Neural cell (in vitro differentiated cells): ENCODE measurements around the gene TNC. TPM values are rescaled to one million over a fixed set of nuclear protein-coding genes. Genes with fewer than 3 reads are reported as not detected.

ENCODE experiments used
- H2AFZ ChIP-seq: fragments of 200-600, 300-800 bp; sonication (generic), shearing (Covaris generic); 2 replicates; pipeline ENCODE4 v1.6.0; 2014; ENCODE audit warnings: low read depth, mild to moderate bottlenecking, antibody characterized with exemption, low read length, moderate library complexity
- H3F3A ChIP-seq: fragments of 200-600 bp; shearing (Covaris generic); 2 replicates; pipeline ENCODE4 v1.6.1; 2016; ENCODE audit warnings: mild to moderate bottlenecking, moderate library complexity, mixed read lengths, antibody characterized with exemption, low read length; ENCODE audit not compliant: insufficient read depth, poor library complexity, severe bottlenecking
- H3K27ac ChIP-seq: fragments of 200-600, 300-800 bp; sonication (generic), shearing (Covaris generic); 2 replicates; pipeline ENCODE4 v1.5.1; 2014; ENCODE audit warnings: mild to moderate bottlenecking, low read length, moderate library complexity
- H3K27me3 ChIP-seq: fragments of 300-800, 200-600 bp; sonication (generic), shearing (Covaris generic); 2 replicates; pipeline ENCODE4 v1.6.0; 2014; ENCODE audit warnings: mild to moderate bottlenecking, low read depth, low read length, moderate library complexity; ENCODE audit not compliant: insufficient read depth
- H3K36me3 ChIP-seq: fragments of 300-800, 200-600 bp; sonication (generic), shearing (Covaris generic); 2 replicates; pipeline ENCODE4 v1.5.1; 2014; ENCODE audit warnings: mild to moderate bottlenecking, antibody characterized with exemption, low read length, moderate library complexity; ENCODE audit not compliant: insufficient read depth
- H3K4me2 ChIP-seq: fragments of 300-800, 200-600 bp; sonication (generic), shearing (Covaris generic); 2 replicates; pipeline ENCODE4 v1.6.0; 2014; ENCODE audit warnings: mild to moderate bottlenecking, low read length
- H3K4me3 ChIP-seq: fragments of 300-800, 200-600 bp; sonication (generic), shearing (Covaris generic); 2 replicates; pipeline ENCODE4 v1.5.1; 2014; ENCODE audit warnings: mild to moderate bottlenecking, low read length, moderate library complexity
- H3K79me2 ChIP-seq: fragments of 200-600 bp; shearing (Covaris generic); replicated peaks from 2 replicates; pipeline ENCODE4 v1.6.0; 2014; ENCODE audit warnings: mild to moderate bottlenecking, low read length, moderate library complexity; ENCODE audit not compliant: insufficient read depth
- H3K9ac ChIP-seq: fragments of 300-800, 200-600 bp; sonication (generic), shearing (Covaris generic); 2 replicates; pipeline ENCODE4 v1.6.1; 2016; ENCODE audit warnings: mild to moderate bottlenecking, low read length, mixed read lengths
- H3K9me2 ChIP-seq: fragments of 200-600 bp; shearing (Covaris generic); 2 replicates; pipeline ENCODE4 v1.6.1; 2016; ENCODE audit warnings: mild to moderate bottlenecking, low read length, mixed read lengths; ENCODE audit not compliant: insufficient read depth
- H3K9me3 ChIP-seq: fragments of 200-600, 300-800 bp; sonication (generic), shearing (Covaris generic); 2 replicates; pipeline ENCODE4 v1.6.1; 2016; ENCODE audit warnings: mild to moderate bottlenecking, mixed run types, low read length, moderate library complexity, mixed read lengths
- H4K20me1 ChIP-seq: fragments of 200-600 bp; shearing (Covaris generic); 2 replicates; pipeline ENCODE4 v1.6.1; 2016; ENCODE audit warnings: mild to moderate bottlenecking, mixed run types; ENCODE audit not compliant: insufficient read depth
- CTCF ChIP-seq: fragments of 450-650 bp; IDR thresholded peaks from 2 replicates; pipeline ENCODE4 v1.5.1; 2014; ENCODE audit warnings: antibody characterized with exemption, mild to moderate bottlenecking, moderate library complexity; ENCODE audit not compliant: poor library complexity, severe bottlenecking
- EP300 ChIP-seq: fragments of 450-650 bp; conservative IDR thresholded peaks from 2 replicates; pipeline ENCODE4 v1.6.1; 2014; ENCODE audit warnings: antibody characterized with exemption, mild to moderate bottlenecking, moderate library complexity; ENCODE audit not compliant: poor library complexity, severe bottlenecking
- EZH2 ChIP-seq: fragments of 200-600, 300-800 bp; shearing (Covaris generic), sonication (generic); IDR thresholded peaks from 2 replicates; pipeline ENCODE4 v1.6.1; 2014; ENCODE audit warnings: antibody characterized with exemption, low read length, borderline replicate concordance, mild to moderate bottlenecking; ENCODE audit not compliant: insufficient read depth, poor library complexity, severe bottlenecking
- MXI1 ChIP-seq: fragments of 450-650 bp; conservative IDR thresholded peaks from 2 replicates; pipeline ENCODE4 v1.6.1; 2014; ENCODE audit warnings: antibody characterized with exemption, mild to moderate bottlenecking; ENCODE audit not compliant: poor library complexity, severe bottlenecking
- POLR2AphosphoS5 ChIP-seq: IDR thresholded peaks from 2 replicates; pipeline ENCODE4 v1.6.1; 2012
- RAD21 ChIP-seq: fragments of 450-650 bp; conservative IDR thresholded peaks from 2 replicates; pipeline ENCODE4 v1.6.1; 2014; ENCODE audit warnings: antibody characterized with exemption, mild to moderate bottlenecking, moderate library complexity
- REST ChIP-seq: IDR thresholded peaks from 2 replicates; pipeline ENCODE4 v1.6.1; 2012; ENCODE audit warnings: borderline replicate concordance
- SMC3 ChIP-seq: fragments of 450-650 bp; conservative IDR thresholded peaks from 2 replicates; pipeline ENCODE4 v1.6.1; 2014; ENCODE audit warnings: antibody characterized with exemption, mild to moderate bottlenecking, moderate library complexity; ENCODE audit not compliant: poor library complexity
- TAF1 ChIP-seq: IDR thresholded peaks from 2 replicates; pipeline ENCODE4 v1.6.1; 2012; ENCODE audit warnings: low read depth
- polyA plus RNA-seq: library from polyadenylated mRNA; depleted of rRNA; stranded (reverse); fragments of >200 nt; gene quantifications from 2 replicates; pipeline ENCODE4 v1.2.3, GENCODE V29; 2014

TNC gene
- polyA plus RNA-seq, 1 donor from 2014 or later = 2.1 TPM

GRCh38 chr9:115134941-115135340 lies 17.0 kb upstream of the TNC start:
- no peak overlapping the region for H3K27ac ChIP-seq
- no peak overlapping the region for H3K9ac ChIP-seq
- no peaks in the 10 kb centered on the region for H3K27me3 ChIP-seq
- no peaks in the 10 kb centered on the region for H3K79me2 ChIP-seq
- no peak overlapping the region for H3K4me3 ChIP-seq
- no peaks in the 10 kb centered on the region for H4K20me1 ChIP-seq
- no peaks in the 10 kb centered on the region for H3K9me3 ChIP-seq
- TF ChIP-seq REST = no peak
- TF ChIP-seq SMC3 = no peak
- no peak for TF ChIP-seq EP300
- TF ChIP-seq MXI1 = no peak
- TF ChIP-seq TAF1 = no peak
- no peak for TF ChIP-seq EZH2
- no peak for TF ChIP-seq CTCF
- TF ChIP-seq POLR2AphosphoS5 = no peak
- TF ChIP-seq RAD21 = no peak
- H3K9me2 ChIP-seq = no peaks in the 10 kb centered on the region
- no peaks in the 10 kb centered on the region for H3F3A ChIP-seq
- no peak overlapping the region for H2AFZ ChIP-seq
- no peak overlapping the region for H3K4me2 ChIP-seq
- H3K36me3 ChIP-seq = no peaks in the 10 kb centered on the region

- H3K9me3 ChIP-seq = no peaks in the 10 kb centered on the region
- H3F3A ChIP-seq = no peaks in the 10 kb centered on the region
- no peak overlapping the region for H3K4me2 ChIP-seq
- no peak overlapping the region for H3K4me3 ChIP-seq
- H3K9me2 ChIP-seq = no peaks in the 10 kb centered on the region
- no peaks in the 10 kb centered on the region for H3K79me2 ChIP-seq
- no peak overlapping the region for H3K9ac ChIP-seq
- no peaks in the 10 kb centered on the region for H3K36me3 ChIP-seq
- no peak overlapping the region for H3K27ac ChIP-seq
- H4K20me1 ChIP-seq = no peaks in the 10 kb centered on the region
- no peak for TF ChIP-seq POLR2AphosphoS5
- no peak for TF ChIP-seq MXI1
- TF ChIP-seq EZH2 = no peak
- no peak for TF ChIP-seq REST
- TF ChIP-seq CTCF = no peak
- no peak overlapping the region for H2AFZ ChIP-seq
- H3K27me3 ChIP-seq = no peaks in the 10 kb centered on the region
These were observed 15.7 kb upstream of the TNC start for GRCh38 chr9:115133649-115134048.
